Karpas-422 (cell line): ENCODE results near the gene TAS2R38. TPM values are rescaled to one million over a fixed set of nuclear protein-coding genes. Genes with fewer than 3 reads are reported as not detected.

Source experiments
- DNase-seq: peaks from one replicate; pipeline ENCODE4 v3.0.0-alpha.2; 2015
- H2AFZ ChIP-seq: fragments of 200-600 bp; sonication (generic); 2 replicates; pipeline ENCODE4 v1.6.1; 2014; ENCODE audit warnings: antibody characterized with exemption, low read length, mixed read lengths
- H3K27ac ChIP-seq: fragments of 200-600 bp; sonication (generic); 2 replicates; pipeline ENCODE4 v1.5.1; 2014; ENCODE audit warnings: mild to moderate bottlenecking, low read length, moderate library complexity
- H3K27me3 ChIP-seq: fragments of 200-600 bp; sonication (generic); 2 replicates; pipeline ENCODE4 v1.6.1; 2014; ENCODE audit warnings: low read length, mixed read lengths
- H3K36me3 ChIP-seq: fragments of 200-600 bp; sonication (generic); 2 replicates; pipeline ENCODE4 v1.6.1; 2014; ENCODE audit warnings: low read length, mixed read lengths; ENCODE audit not compliant: insufficient read depth
- H3K4me1 ChIP-seq: fragments of 200-600 bp; sonication (generic); 2 replicates; pipeline ENCODE4 v1.6.1; 2014; ENCODE audit warnings: mild to moderate bottlenecking, low read length, mixed read lengths
- H3K4me2 ChIP-seq: fragments of 200-600 bp; sonication (generic); 2 replicates; pipeline ENCODE4 v1.6.1; 2014; ENCODE audit warnings: low read length, low read depth, mild to moderate bottlenecking; ENCODE audit not compliant: poor library complexity, severe bottlenecking
- H3K4me3 ChIP-seq: fragments of 200-600 bp; sonication (generic); 2 replicates; pipeline ENCODE4 v1.5.1; 2014; ENCODE audit warnings: mild to moderate bottlenecking, antibody characterized with exemption, low read length, mixed read lengths
- H3K79me2 ChIP-seq: fragments of 200-600 bp; sonication (generic); 2 replicates; pipeline ENCODE4 v1.6.1; 2014; ENCODE audit warnings: mild to moderate bottlenecking, low read length, mixed read lengths
- H3K9ac ChIP-seq: fragments of 200-600 bp; sonication (generic); 2 replicates; pipeline ENCODE4 v1.6.0; 2014; ENCODE audit warnings: low read length
- H3K9me2 ChIP-seq: fragments of 200-600 bp; sonication (generic), shearing (Covaris generic); replicated peaks from 2 replicates; pipeline ENCODE4 v1.6.0; 2014; ENCODE audit warnings: mild to moderate bottlenecking, low read length, moderate library complexity; ENCODE audit not compliant: insufficient read depth
- H3K9me3 ChIP-seq: fragments of 300-700, 200-600 bp; sonication (generic); 2 replicates; pipeline ENCODE4 v1.6.1; 2014; ENCODE audit warnings: low read length, mixed read lengths
- H4K20me1 ChIP-seq: fragments of 200-600 bp; sonication (generic); 2 replicates; pipeline ENCODE4 v1.6.1; 2014; ENCODE audit warnings: mild to moderate bottlenecking, antibody characterized with exemption, low read length, low read depth; ENCODE audit not compliant: insufficient read depth
- total RNA-seq: library from RNA; depleted of rRNA; stranded (reverse); fragments of >200 nt; shearing (Covaris generic); gene quantifications from 2 replicates; pipeline ENCODE4 v1.2.3, GENCODE V29; 2014; ENCODE audit warnings: low replicate concordance

Gene TAS2R38
- total RNA-seq, 1 experiment from 2014 or later = not detected

DNA sequence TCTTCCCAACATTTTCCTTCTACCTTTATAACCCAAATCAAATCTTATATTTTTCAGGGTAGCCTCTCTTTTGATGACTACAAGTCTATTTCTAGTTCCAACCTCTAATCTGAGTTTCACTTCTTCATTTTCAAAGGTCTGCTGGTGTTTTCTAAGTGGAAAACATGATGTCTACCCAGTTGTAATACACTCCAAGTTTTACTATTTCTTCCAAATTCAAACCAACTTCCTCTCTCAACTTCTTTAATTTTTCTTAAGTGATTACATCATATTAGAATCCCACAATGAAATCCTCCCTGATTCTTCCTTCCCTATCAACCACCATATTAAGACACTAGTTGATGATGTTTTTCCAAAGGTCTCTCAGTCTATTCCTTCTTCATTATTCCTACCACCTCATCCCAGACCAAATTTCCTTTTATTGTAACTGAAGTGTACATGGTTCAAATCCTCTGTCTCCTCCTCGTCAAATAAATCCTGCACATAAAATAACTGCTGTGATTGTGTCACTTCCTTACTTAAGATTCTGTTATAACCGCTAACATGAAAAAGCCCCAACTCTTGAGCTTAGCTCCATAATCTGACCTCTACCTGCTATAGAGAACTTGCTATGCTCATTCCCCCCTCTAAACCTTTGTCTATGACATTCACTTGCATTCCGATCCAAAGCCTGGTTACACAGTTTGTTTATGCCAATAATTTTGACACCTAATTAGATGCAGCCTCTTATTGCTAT lies 12.7 kb downstream of the TAS2R38 start:
- DNase-seq = peak; percentile 61
- Histone ChIP-seq H3K27me3 (no peaks in the 10 kb centered on the region), H3K9ac (no peak overlapping the region)

DNA sequence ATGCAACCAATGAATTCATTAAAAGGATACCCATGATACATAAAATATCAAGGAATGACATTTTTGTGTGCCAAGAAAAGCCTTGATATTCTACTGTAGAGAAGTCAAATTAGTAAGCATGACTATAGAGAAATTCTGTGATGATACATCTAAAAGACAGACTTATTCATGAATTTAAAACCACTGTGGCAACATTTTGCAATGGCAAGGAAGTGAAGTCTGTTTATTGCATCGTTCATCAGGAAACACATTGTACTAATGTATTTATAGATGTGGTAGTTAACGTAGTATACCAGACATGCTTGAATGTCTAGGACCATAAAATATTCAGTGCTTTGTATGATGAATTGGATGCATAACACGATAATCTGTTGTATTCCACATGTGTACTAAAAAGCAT lies 17.5 kb downstream of the TAS2R38 start:
- Histone ChIP-seq H3K36me3 (no peaks in the 10 kb centered on the region), H4K20me1 (no peaks in the 10 kb centered on the region), H3K4me1 (peaks cover 12% of the 10 kb centered on the region), H2AFZ (no peak overlapping the region), H3K4me3 (no peak overlapping the region), H3K9me3 (no peaks in the 10 kb centered on the region), H3K4me2 (no peak overlapping the region), H3K79me2 (no peaks in the 10 kb centered on the region), H3K27me3 (no peaks in the 10 kb centered on the region), H3K9me2 (no peaks in the 10 kb centered on the region), H3K27ac (no peak overlapping the region), H3K9ac (no peak overlapping the region)
- DNase-seq = no peak

More for the DNA sequence above, 12.7 kb downstream of the TAS2R38 start:
- Histone ChIP-seq H3K9me3 (no peaks in the 10 kb centered on the region), H3K4me1 (peaks cover 13% of the 10 kb centered on the region), H3K27ac (no peak overlapping the region), H3K9me2 (no peaks in the 10 kb centered on the region), H3K79me2 (no peaks in the 10 kb centered on the region), H4K20me1 (no peaks in the 10 kb centered on the region), H3K36me3 (no peaks in the 10 kb centered on the region), H3K4me3 (no peak overlapping the region), H2AFZ (no peak overlapping the region), H3K4me2 (no peak overlapping the region)

- Histone ChIP-seq H3K27me3 (no peaks in the 10 kb centered on the region), H3K36me3 (no peaks in the 10 kb centered on the region), H3K9me2 (no peaks in the 10 kb centered on the region), H2AFZ (no peak overlapping the region), H4K20me1 (no peaks in the 10 kb centered on the region), H3K27ac (no peak overlapping the region), H3K4me2 (no peak overlapping the region), H3K9me3 (no peaks in the 10 kb centered on the region), H3K4me3 (no peak overlapping the region), H3K4me1 (no peaks in the 10 kb centered on the region), H3K79me2 (no peaks in the 10 kb centered on the region), H3K9ac (no peak overlapping the region)
- DNase-seq = no peak
These were observed 19.2 kb downstream of the TAS2R38 start for GRCh38 chr7:141954334-141954733.

DNA sequence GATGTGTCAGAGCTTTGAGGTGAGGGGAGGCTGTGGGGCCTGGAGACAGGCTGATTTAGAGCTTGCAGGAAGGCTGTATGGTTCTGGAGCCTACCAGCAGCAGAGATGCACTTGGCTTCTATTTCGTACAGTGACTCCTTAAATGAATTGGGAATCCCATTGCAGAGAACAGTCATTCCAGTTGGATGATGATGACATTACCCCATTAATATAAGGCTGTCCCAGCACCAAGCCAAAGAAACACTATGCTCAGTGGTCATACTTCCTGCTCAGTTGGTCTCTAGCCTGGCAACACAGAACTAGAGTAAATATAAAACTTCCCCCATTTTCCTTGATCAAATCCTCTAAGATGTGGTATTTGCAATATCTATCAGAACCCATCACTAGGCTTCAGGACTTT lies 21.1 kb downstream of the TAS2R38 start:
- Histone ChIP-seq H3K27me3 (no peaks in the 10 kb centered on the region), H3K36me3 (no peaks in the 10 kb centered on the region), H2AFZ (no peak overlapping the region), H3K4me3 (no peak overlapping the region), H3K9me3 (no peaks in the 10 kb centered on the region), H3K9me2 (no peaks in the 10 kb centered on the region), H3K4me2 (no peak overlapping the region), H3K4me1 (no peaks in the 10 kb centered on the region), H4K20me1 (no peaks in the 10 kb centered on the region), H3K9ac (no peak overlapping the region), H3K27ac (no peak overlapping the region), H3K79me2 (no peaks in the 10 kb centered on the region)
- no peak for DNase-seq

DNA sequence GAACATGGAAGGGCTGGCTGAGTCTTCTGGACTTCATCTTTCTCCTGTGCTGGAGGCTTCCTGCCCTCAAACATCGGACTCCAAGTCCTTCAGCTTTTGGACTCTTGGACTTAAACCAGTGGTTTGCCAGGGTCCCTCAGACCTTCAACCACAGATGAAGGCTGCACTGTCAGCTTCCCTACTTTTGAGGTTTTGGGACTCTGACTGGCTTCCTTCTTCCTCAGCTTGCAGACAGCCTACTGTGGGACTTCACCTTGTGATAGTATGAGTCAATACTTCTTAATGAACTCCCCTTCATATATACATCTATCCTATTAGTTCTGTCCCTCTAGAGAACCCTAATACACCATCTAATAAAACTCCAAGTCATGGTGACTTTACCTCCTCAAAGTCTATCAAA lies 22.8 kb downstream of the TAS2R38 start:
- H3K36me3 ChIP-seq = no peaks in the 10 kb centered on the region
- no peak overlapping the region for H3K4me2 ChIP-seq
- no peaks in the 10 kb centered on the region for H3K9me3 ChIP-seq
- no peaks in the 10 kb centered on the region for H3K27me3 ChIP-seq
- no peak overlapping the region for H3K27ac ChIP-seq
- DNase-seq = no peak
- no peaks in the 10 kb centered on the region for H3K79me2 ChIP-seq
- no peak overlapping the region for H3K4me3 ChIP-seq
- H3K4me1 ChIP-seq = no peaks in the 10 kb centered on the region
- no peak overlapping the region for H2AFZ ChIP-seq
- H3K9ac ChIP-seq = no peak overlapping the region
- no peaks in the 10 kb centered on the region for H4K20me1 ChIP-seq
- no peaks in the 10 kb centered on the region for H3K9me2 ChIP-seq

DNA sequence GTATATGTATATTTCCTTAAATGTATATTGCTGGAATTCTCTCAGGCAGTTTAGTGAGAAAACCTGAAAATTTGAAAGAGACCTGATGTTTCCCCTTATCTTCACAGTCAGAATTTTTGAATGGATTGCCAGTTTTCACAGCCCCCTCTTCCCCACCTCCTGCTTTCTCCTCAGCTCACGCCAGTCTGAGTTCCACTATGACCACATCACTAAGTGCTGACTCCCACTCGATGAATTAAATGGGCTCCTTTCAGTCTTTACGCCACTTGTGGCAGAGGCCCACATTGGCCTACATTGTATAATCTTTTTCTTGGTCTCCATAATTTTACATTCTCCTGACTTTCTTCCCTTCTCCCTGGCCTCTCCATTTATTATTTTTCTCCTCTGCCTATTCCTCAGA lies 23.7 kb downstream of the TAS2R38 start:
- H3K9ac ChIP-seq = no peak overlapping the region
- H3K9me2 ChIP-seq = no peaks in the 10 kb centered on the region
- no peaks in the 10 kb centered on the region for H3K79me2 ChIP-seq
- no peak for DNase-seq
- H3K36me3 ChIP-seq = no peaks in the 10 kb centered on the region
- no peaks in the 10 kb centered on the region for H3K27me3 ChIP-seq
- no peak overlapping the region for H3K4me3 ChIP-seq
- H3K4me2 ChIP-seq = no peak overlapping the region
- no peaks in the 10 kb centered on the region for H3K9me3 ChIP-seq
- no peaks in the 10 kb centered on the region for H3K4me1 ChIP-seq
- no peak overlapping the region for H2AFZ ChIP-seq
- no peaks in the 10 kb centered on the region for H4K20me1 ChIP-seq
- no peak overlapping the region for H3K27ac ChIP-seq

DNA sequence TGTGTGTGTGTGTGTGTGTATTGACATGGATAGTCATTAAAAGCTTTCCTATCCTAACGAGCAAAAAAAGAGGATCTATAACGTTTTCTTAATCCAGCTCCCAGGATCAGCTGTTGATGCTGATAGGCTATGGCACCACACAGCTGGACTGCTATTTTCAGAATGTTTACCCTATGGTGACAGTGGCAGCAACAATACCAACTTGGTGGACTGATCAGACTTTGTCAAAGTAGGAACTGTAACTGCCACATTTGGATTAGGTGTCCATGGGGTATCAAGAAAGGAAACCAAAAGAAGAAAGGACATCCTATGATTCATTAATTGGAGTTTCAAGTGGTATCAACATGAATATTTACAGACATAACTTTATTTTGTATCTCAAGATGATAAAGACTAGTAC lies 24.1 kb downstream of the TAS2R38 start:
- Histone ChIP-seq H3K27me3 (no peaks in the 10 kb centered on the region), H3K9me2 (no peaks in the 10 kb centered on the region), H3K27ac (no peak overlapping the region), H3K79me2 (no peaks in the 10 kb centered on the region), H3K4me2 (no peak overlapping the region), H3K9ac (no peak overlapping the region), H2AFZ (no peak overlapping the region), H3K36me3 (no peaks in the 10 kb centered on the region), H4K20me1 (no peaks in the 10 kb centered on the region), H3K9me3 (no peaks in the 10 kb centered on the region), H3K4me3 (no peak overlapping the region), H3K4me1 (no peaks in the 10 kb centered on the region)
- DNase-seq = no peak

GRCh38 chr7:141949021-141949420 lies 24.6 kb downstream of the TAS2R38 start:
- Histone ChIP-seq H4K20me1 (no peaks in the 10 kb centered on the region), H3K27me3 (no peaks in the 10 kb centered on the region), H3K36me3 (no peaks in the 10 kb centered on the region), H3K9me2 (no peaks in the 10 kb centered on the region), H3K9me3 (no peaks in the 10 kb centered on the region), H3K4me3 (no peak overlapping the region), H3K79me2 (no peaks in the 10 kb centered on the region), H3K4me1 (no peaks in the 10 kb centered on the region), H3K4me2 (no peak overlapping the region), H3K27ac (no peak overlapping the region), H2AFZ (no peak overlapping the region), H3K9ac (no peak overlapping the region)
- no peak for DNase-seq
